Glomerular visceral epithelial cell (primary cell): ENCODE results near the gene UCN2.
"Not testable (repeated sequence)": the region's sequence is repeated elsewhere in the genome, so short reads cannot be mapped to it uniquely, and the experiment has no call there.

ENCODE experiments used
- DNase-seq: peaks from one replicate; pipeline ENCODE4 v3.0.0-alpha.2; 2016; ENCODE audit errors: extremely low spot score

The UCN2 gene

DNA sequence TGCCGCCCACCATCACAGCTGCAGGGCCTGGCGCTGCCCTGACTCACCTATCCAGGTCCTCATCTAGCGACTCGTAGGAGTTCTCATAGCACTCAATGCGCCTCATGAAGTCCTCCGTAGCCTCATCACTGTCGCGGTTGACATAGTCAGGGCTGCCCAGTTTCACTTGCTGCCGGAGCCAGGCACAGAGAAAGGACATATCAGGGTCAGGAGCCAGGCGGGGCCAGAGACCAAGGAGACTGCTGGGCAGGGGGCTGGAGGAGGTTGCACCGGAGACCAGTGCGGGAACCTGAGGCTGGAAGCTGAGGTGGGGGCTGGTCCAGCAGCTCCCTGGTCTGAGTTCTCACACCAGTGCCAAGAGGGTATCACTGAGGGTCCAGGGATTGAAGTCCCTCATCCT lies 25.1 kb downstream of the UCN2 start:
- DNase-seq: no peak

DNA sequence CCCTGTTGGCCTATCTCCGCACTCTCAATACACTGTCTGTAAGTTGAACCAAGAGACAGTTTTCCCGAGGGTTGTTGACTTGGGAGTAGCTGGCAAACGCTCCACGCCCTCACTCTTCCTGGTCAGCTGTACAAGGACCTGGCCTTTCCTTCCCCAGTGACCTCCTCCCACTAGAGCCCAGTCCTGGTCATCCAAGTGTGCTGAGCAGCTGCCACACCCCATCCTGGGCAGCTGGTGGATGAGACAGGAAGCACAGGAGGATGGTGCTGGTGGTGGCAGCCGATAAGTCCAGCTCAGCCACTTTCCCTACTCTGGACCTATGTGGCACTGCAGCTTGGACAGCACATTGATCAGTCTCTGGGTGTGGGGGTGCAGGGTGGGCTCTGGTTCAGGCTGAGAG lies 26.8 kb downstream of the UCN2 start:
- DNase-seq: no peak

DNA sequence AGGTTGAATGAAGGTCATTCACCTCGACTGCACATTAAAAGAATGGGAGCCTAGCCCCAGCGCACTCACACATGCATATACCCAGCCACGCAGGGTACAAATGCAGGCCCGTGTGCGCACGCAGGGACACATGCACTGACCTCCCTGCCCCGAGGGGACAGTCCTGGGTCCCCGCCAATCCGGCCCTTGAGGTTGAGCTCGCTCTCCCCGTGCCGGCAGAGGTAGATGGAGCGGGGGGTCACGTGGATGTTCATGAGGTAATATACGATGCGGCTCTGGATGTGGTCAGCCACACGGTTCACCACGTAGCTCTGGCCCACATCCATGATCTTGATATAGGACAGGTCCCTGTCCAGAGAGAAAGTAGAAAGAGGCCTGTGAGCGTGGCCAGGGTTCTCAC lies 27.5 kb downstream of the UCN2 start:
- no peak for DNase-seq

DNA sequence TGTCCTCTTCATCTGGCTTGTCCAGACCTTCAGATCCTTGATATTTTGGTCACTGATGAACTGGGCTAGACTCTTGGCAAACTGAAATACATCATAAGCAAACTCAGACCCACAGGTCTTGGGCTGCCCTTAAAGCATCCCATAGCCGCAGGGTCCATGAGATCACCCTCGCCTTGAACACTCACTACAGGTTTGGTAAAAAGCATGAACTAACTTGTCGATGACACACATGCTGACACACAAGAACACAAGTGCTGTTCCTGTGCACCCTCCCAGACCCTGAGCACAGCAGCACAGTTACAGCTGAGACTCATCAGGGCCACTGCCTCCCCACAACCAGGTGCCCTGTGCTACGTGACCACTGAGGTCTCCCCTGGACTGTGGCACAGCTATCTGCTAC lies 28.0 kb downstream of the UCN2 start:
- no peak for DNase-seq

DNA sequence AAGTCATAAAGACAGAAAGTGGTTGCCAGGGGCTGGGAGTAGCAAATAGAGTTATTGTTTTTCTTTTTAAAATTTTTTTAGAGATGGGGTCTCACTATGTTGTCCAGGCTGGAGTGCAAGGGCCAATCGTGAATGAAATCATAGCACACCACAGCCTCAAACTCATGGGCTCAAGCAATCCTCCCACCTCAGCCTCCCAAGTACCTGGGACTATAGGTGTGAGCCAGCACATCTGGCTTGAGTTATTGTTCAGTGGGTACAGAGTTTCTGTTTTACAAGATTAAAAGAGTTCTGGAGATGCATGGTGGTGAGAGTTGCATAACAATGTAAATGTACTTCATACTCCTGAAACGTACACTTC lies 30.6 kb downstream of the UCN2 start:
- DNase-seq: no peak

DNA sequence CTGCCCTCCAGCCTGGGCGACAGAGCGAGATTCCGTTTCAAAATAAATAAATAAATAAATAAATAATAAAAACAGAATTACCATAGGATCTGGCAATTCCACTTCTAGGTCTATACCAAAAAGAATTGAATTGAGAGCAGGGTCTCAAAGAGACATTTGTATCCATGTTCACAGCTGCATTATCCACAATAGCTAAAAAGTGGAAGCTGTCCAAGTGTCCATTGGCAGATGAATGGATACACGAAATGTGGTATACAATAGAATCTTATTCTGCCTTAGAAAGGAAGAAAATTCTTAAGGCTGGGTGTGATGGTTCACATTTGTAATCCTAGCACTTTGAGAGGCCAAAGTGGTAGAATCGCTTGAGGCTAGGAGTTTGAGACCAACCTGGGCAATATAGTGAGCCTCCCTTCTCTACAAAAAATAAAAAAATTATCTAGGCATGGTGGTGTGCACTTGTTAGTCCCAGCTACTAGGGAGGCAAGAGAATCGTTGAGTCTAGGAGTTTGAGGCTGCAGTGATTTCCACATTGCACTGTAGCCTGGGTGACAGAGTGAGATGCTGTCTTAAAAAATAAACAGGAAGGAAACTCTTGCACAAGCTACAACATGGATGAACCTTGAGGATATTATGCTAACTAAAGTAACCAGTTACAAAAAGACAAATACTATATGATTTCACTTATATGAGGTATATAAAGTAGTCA lies 31.2 kb downstream of the UCN2 start:
- DNase-seq: no peak

DNA sequence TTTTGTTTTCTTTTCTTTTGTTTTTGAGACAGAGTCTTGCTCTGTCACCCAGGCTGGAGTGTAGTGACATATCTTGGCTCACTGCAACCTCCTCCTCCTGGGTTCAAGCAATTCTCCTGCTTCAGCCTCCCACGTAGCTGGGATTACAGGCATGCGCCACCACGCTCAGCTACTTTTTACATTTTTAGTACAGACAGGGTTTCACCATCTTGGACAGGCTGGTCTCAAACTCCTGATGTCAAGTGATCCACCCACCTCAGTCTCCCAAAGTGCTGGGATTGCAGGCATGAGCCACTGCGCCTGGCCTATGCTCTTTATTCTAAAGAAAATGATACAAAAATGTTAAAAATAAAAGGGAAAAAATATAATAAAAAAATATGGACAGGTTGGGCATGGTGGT lies 32.9 kb downstream of the UCN2 start:
- DNase-seq: not testable (repeated sequence)

DNA sequence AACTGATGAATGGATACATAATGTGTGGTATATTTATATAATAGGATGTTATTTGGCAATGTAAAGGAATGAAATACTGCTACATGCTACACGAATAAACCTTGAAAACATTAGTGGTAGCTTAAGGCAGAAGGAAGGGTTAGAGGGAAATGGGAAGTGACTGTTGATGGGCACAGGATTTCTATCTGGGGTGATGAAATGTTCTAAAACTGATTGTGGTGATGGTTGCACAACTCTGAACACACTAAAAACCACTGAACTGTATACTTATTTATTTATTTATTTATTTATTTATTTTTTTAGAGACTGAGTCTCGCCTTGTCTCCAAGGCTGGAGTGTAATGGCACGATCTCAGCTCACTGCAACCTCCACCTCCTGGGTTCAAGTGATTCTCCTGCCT lies 34.8 kb downstream of the UCN2 start:
- no peak for DNase-seq

DNA sequence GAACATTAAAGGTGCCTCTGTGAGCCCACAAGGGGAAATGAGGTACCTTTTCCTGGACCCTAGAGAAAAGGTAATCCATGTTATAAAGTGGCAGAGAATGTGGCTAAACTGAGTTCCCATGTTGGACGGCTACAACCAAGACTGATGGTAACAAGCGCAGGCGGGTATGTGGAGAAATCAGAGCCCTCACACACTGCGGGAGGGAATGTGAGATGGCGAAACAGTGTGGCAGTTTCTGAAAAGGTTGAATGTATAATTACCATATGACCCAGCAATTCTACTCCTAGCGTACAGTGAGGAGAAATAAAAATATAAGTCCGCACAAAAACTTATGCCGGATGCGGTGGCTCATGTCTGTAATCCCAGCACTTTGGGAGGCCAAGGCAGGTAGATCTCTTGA lies 35.5 kb downstream of the UCN2 start:
- no peak for DNase-seq

DNA sequence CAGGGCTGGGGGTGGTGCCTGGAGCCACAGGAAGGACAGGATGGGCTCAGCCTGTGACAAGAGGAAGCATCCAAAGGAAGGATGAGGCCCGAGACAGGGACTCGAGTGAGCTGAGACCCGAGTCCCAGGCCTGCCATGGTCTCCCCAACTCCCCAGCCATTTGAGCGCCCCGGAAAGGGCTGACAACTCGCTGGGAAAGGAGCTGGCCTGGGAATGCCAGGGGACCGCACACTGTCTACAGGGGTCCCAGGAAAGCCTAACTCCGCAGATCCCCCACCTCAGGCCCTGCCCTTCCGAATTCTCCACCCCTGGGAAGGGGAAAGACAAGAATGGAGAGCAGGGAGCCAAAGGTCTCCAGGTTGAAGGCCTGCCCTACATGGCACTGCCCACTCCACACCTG lies 38.6 kb downstream of the UCN2 start:
- no peak for DNase-seq

DNA sequence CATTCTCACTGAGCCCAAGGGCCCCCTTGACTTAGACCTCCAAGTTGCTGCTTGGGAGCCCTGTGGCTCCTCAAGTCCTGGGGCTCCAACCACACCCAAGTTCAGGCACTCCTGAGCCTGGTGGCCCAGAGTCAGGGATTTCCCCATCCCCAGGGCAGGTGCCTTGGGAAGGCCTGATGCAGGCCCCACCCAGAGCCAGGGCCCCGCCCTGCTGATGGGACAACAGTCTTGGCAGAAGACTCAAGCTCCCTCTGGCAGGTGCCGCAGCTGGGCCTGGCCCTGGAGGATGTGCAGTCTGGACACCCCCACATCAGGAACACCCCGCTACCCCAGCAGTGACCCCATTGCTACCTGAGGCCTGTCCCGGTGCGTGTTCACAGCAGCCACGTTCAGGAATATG lies 41.9 kb downstream of the UCN2 start:
- DNase-seq: no peak

DNA sequence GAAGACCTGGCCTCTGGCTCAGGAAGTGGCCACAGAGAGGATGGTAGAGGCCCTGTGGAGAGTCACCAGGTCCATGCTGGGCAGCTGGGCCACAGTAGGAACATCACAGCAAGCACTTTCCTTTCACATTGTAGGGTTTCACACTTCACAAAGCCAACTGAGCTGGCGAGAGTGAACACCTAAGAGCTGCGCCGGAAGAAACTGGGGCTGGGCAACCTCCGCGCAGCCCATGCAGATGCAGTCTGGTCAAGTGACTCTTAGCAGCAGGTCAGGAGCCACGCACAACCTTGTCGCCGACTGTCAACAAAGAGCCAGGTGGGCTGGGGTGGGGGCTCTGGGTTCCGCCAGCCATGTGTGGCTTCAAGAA lies 44.3 kb downstream of the UCN2 start:
- no peak for DNase-seq

DNA sequence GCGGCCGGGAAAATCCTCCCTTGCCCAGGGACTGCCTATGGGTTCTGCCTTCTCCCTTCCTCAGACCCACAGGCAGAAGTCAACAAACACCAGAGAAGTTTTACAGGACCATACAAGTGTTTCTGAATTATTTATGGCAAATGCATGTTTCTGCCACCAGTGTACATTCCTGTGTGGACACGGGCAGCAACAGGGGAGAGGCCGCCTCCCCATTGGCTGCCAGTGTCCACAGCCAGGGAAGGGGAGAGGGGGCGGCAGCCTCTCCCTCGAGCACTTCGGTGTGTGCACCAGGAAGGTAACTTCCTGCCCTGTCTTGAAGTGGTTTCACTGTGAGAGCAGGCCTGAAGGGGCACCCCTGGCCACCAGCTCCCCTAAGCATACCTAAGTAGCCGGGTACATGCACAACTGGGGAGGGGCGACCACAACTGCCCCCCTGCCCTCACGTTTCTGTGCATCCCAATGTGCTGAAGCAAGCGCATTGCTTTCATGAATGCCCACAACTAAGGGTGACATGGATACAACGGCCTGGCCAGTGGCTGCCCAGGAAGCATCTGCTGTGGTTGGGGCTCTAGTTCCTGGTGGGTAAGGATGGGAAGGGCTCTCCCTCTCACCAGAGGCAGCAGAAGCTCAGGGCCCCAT lies 44.8 kb downstream of the UCN2 start:
- no peak for DNase-seq

DNA sequence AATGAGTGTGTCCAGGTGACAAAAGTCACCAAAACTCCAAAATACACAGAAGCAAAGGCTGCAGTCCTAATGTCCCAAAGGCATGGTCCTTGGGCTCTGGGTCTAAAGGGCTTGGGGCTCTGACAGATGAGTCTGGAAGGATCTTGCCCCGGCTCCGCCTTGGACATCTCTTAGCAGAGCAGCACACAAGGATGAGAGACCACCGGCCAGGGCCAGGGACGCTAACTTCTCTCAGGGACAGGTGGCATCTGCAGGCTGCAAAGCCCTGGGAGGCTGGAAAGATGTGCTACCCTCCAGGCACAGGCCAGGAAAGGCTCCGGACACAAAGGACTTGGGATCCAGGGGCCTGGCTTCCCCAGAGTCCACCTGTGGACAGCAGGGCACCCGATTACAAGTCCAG lies 45.5 kb downstream of the UCN2 start:
- no peak for DNase-seq

DNA sequence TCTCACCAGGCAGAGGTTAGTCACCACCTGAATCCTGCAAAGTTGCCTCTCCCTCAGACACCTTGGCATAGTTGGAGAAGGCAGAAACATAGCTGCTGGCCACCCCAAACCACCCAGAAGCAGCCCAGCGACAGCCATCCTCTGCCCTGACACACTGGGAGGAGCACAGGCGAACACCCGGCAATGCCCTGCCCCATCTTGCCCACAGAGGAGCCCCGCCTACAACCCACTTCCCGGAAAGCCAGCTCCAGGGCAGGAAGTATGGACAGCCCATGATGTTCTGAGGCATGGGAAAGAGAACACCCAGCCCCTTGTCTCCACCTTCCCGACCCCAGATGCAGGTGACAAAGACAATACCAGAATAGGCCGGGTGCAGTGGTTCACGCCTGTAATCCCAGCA lies 47.0 kb downstream of the UCN2 start:
- DNase-seq: no peak

DNA sequence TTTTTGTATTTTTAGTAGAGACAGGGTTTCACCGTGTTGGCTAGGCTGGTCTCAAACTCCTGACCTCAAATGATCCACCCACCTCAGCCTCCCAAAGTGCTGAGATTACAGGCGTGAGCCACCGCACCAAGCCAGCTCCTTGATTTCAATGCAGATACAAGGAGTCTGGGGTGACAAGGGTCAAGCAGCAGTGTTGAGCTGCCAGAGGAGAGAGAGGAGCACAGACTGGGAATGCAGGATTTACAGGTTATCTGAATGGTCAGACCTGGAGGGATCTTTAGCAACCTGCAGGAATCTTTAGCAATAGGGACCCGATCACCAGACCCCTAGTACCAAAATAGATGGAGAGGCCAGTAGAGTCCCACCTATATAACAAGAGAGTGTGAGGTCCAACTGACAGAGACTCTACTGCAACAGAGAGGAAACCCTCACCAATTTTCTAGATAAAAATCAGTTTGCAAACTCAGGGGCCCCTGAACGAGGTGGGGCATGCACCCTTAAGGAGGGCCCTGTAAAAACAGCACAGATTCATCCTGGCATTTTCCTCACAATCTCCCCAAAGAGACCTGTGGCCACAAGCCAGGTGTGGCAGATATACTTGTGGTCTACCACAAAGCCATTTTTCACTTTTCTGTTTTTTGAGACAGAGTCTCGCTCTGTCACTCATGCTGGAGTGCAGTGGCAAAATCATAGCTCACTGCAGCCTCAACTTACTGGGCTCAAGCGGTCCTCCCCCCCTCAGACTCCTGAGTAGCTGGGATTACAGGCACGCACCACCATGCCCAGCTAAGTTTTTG lies 49.0 kb downstream of the UCN2 start:
- DNase-seq: no peak
